IPS DF 4.7 (cell line): ENCODE data around the gene GADL1.

Source experiments
- DNase-seq: peaks from one replicate; pipeline ENCODE4 v3.0.0-alpha.2; 2013; ENCODE audit warnings: low spot score; ENCODE audit errors: extremely low read depth

GADL1 gene

DNA sequence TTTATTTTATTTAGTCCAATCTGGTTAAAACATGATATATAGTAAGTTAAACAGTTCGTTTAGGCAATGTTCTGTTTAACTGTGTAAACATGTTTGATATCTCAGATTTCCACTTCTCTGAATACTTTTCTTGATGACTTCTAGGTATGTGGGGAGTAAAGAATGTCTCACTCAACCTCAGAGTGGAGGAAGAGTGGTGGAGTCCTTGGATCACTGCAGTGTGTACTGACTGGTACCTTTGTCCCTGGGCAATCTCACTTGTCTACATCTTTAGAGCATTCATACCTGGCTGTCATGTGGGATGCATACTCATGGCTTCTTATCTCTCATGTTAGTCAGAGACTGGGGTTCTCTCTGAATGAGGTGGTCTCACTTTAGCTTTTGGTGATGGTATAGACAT, 15.6 kb downstream of the GADL1 start:
- DNase-seq: no peak

DNA sequence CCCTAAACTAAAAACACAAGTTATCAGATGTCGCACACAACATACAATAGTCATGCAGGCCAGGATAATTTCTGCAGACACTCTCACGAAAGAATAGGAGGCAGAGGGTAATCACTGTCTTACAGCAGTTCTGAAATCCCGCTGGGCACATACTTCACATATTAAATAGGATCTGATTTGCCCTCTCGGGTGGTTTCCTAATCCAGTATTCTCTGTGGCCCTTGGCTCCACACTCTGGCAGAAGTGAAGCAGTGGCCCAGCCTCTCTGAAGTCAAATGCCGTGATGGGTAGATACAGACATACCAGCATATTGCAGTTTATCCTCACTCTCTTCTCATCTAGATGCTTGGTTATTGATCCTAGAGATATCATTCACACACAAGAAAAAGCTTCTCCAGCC, 19.0 kb downstream of the GADL1 start:
- no peak for DNase-seq

DNA sequence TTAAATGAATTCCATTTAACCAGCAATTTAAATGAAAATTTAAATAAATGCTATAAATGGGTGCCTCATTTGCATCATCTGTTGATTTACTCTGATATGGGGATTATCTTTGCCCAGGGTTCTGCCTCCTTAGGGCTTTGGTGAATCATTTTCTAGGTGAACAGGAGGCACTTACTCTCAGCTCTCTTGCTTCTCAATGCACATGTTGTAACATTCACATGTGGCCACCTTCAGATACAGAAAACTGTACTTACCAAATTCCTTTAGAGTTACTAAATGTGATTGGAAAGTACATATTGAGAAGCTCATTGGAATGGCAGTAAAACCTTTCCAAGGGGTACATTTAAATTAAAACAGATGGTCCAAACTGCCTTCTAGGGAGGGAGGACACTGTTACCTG, 20.8 kb downstream of the GADL1 start:
- no peak for DNase-seq

DNA sequence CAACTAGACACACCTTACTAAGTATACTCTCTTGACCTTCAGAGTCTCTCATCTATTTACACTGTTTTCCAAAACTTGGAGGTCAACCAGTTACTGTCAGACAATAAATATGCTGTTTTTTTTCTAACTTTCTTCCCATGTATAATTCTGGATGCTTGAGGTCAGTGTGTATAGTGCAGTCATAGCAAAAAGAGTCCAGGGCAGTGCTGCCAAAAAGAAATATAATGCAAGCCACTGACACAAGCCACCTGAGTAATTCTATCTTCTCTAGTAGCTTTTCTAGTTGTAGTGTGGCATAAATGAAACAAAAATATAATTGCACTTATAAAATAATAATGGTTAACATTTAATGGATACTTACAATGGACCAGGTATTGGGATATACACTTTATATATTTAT, 21.6 kb downstream of the GADL1 start:
- no peak for DNase-seq

DNA sequence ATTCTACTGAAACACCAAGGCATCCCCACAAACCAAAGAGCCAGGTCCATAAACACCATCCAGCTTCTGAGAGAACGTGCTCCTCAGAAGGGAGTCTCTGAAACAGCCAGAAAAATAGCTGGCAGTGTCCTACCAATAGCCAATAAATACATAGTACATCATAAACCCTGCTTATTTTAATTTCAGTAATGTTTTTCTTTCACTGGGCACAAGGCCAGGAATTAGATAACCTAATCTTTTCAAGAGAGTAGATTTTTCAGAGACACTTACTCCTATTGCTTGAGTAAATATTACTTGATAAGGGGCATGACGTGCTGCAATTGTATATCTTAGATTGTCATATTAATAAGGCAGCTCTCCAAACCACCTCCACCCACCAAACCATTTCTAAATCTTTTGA, 22.7 kb downstream of the GADL1 start:
- DNase-seq: no peak

DNA sequence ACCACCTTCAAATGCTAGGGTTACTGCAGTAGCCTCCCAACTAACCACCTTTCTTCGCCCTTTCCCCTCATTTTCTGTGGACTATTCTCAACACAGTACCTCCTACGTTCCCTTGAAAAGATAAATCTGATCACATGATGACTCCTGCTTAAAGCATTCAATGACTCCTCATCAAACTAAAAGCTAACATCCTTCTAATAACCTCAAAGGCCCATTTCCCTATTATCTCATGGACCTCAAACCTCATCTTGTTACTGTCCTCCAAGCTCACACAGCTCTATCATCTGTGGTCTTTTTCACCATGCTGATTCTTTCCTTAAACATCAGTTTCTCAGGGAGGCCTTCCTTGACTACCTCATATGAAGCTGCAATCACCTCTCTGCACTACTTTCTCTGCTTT, 29.6 kb downstream of the GADL1 start:
- DNase-seq: no peak

DNA sequence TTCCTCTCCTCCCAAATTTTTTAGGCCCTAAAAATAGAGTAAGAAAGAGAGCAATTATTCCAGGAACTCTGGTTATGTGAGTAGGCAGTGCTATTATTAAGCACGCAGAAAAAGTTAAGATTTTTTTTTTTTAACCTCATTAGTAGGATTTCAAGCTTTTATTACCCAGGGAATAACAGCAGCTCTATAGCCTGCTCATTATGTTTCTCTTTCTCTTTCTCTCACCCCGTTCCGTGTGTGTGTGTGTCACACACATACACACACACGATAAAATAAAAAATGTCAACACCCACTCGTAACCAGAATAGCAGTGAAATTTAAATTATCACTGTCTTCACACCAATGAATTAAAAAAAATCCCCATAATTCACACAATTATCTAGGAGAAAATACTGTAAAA, 30.3 kb downstream of the GADL1 start:
- no peak for DNase-seq

DNA sequence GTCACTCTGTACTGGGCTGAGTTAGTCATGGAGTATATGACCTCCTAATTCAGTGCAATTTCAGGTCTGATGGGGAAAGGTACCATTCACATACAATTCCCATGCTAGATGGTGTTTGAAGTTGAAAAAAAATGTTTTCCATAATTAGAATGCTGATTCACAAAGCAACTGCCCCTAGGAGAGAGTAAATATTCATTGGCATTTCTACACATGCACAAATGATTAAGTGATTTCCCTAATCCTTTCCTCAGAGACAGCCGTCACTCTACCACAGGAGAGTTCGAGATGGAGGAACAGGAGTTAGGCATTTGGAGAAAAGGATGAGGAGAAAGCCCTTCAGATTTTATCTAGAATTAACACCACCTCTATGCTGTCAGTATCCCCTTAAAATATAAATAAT, 32.5 kb downstream of the GADL1 start:
- no peak for DNase-seq

DNA sequence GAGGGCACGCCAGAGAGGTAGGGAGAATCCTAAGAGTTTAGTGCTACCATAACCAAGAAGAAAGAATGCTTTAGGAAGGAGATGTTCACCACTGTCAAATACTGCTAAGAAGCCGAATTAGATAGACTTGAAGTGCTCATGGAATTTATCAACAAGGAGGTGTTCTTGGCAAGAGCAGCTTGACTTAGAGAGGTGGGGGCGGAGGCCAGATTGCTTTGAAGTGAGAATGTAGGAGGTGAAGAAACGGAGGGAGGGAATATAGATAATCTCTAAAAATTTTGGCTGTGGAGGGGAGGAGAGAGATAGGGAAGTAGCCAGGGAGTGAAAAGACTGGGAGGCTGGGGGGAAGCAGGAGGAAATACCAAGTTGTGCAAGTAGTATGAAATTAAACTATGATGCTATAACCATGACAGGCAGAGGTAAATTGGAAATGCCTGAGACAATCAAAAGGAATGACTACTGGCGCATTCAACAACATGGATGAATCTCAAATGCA, 35.5 kb downstream of the GADL1 start:
- DNase-seq: no peak

DNA sequence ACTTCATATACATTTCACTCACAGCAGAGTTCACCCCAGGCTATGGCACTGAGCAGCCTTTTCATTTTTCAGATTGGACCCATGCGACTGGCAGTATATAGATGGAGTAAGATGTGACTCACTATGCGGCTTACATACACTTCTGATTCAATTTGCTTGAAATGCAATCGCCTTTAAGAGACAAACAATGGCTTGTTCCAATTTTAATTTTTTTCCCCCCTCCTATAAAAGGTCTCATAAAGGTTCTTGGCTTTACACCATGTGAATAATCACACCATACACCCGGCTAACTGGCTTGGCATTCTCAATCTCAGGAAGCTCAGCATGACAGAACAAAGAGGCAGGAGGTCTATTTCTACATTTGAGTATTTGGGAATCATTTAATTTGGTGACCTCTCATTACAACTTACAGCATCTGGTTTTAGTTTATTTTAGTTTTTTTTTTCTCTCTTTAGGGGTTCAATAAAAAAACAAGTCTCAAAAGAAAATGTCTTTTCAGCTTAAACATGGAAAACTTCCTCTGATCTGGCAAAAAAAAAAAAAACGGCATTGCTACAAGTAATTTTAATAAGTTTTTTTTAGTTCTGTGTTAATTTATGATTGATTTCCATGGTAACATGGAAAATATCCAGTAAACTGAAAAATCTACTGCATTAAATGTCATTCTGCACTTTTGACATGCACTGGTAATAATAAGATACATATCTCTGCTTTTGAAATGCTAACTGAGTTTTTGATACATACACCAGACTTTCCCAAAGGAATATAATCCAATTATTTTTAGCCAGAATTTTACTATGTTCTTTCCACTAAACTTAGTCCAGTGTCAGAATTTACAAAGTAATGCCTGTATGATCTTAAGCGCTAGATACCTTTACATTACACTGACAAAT, 38.8 kb downstream of the GADL1 start:
- DNase-seq: no peak

DNA sequence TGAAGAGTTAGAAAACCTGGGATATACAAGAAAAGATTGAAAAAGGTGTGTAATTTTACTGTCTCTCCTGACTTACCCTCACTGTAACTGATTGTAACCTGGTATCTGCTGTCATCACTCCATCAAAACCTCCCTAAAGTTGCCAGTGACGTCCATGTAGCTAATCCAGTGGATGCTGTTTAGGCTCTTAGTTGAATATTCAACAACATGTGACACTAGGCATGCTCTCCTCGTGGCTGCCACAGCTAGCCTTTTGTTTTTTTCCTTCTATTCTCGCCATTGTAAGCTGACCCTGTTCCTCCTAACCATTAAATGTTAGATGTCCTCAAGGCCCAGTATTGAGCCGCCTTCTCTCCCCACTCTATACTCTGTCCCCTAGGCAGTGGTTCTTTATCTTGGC, 41.6 kb downstream of the GADL1 start:
- DNase-seq: no peak

DNA sequence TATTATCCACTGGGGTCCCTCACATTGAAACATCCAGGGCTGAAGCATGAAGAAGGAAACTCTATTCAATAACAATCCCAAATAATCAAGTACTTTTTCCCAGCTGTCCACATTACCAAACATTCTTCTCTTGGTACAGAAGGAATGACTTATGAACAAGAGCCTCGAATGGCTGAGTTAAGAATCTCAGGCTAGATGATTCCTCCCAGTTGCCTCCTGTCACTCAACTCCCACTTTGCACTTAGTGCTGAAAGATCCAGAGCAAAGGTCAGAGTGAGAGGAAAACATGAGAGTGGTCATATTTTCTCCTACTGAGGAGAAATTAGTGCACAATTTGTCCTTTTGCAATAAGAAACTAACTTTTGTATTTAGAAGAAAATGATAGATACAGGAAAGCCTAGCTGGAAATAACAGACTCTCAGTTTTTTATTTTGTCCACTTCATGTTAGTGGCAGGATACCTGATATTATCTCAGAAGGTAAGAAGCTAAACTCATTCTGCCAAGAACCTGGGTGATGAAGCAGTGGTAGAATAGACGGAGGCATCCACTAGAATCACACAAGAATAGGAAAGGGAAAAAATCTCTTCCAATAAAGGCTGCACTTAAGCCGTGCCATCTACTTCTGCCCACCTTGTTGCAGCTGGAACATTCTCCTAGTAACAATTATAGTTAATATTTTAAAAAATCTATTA, 46.2 kb downstream of the GADL1 start:
- DNase-seq: no peak

DNA sequence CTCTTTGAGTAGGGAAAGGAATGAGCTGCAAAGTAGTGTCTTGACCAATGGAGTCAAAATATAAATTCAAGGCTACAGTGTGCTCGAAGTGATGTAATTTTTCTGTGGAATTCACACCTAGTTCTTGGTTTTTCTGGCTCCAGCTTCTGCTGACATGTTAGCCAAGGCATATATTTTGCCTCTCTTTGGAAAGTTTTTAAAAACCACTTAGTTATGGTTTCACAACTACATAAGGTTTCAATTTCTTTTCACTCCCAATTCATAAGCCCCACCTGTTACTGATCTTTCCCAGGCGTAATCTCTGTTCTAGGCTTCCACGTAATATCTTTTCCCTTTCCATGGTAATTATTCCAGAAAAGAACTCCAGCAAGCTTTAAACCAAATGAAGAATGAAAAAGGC, 46.9 kb downstream of the GADL1 start:
- no peak for DNase-seq

DNA sequence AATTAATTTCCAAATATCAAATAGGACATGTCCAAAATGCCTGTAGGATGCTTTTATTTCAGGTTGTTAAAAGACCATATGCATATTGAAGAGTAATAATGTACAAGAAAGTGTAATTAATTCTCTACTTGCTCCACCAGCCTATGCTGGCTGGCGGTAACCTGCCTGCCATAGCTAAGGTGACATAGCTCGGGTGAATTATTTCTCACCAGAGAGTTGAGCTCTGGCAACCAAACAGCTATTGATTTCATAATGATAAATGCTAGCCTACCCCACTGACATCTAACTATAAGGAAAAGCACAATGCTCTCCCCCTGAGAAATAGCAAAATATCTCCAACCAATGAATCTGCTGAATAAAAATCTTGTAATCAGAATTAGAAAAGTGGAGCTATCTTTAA, 48.9 kb downstream of the GADL1 start:
- no peak for DNase-seq

DNA sequence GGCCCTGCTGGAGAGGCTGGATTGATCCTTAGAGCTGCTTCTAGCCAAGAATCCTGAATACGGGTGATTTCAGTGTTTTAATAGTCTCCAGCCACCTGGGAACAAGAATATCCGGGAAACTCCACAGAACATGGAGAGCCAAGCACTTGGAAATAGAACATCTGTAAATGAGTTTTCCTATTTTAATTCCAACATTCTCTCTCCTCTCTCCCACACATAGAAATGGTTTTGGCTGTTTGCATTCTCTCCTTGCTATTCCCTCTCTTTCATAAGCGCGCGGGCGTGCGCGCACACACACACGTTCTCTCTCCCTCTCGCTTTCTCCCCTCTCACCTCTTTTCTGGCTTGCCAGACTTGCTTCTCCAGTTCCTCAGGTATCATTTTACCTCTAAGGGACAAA, 50.6 kb downstream of the GADL1 start:
- no peak for DNase-seq

DNA sequence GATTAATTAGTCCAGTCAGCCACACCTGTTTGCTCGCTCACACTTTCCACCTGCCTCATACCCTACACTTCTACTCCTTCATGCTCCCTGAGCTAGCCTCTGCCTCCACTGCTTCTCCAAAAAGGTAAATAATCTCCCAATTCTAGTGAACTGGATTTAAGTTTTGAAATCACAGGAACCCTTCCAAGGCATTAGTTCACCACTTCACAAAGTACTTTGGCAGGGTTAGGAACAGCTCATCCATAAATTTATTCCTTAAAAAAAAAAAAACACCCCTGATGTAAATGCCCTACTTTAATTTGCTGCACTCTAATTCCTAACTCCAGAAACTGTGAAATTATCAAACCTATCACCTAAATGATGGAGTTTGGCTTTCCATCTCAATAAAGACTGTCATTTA, 58.3 kb downstream of the GADL1 start:
- DNase-seq: no peak

DNA sequence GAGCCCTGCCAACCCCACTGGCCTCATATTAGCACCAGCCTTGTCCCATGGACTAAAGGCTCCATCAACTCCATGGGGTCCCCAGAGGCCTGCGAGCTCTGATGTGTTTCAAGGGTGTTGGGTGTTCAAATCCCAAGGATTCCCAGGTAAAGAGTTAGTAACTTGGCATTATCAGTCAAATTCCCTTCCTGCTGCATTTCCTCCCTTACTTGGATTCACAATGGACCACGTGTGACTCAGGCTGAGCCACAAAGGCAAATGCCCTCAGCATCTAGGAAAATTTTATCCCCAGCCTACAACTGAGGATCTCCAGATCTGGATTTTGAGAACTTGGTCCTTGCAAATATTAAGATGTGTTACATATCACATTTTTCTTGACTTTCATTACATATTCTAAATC, 58.8 kb downstream of the GADL1 start:
- DNase-seq: no peak

DNA sequence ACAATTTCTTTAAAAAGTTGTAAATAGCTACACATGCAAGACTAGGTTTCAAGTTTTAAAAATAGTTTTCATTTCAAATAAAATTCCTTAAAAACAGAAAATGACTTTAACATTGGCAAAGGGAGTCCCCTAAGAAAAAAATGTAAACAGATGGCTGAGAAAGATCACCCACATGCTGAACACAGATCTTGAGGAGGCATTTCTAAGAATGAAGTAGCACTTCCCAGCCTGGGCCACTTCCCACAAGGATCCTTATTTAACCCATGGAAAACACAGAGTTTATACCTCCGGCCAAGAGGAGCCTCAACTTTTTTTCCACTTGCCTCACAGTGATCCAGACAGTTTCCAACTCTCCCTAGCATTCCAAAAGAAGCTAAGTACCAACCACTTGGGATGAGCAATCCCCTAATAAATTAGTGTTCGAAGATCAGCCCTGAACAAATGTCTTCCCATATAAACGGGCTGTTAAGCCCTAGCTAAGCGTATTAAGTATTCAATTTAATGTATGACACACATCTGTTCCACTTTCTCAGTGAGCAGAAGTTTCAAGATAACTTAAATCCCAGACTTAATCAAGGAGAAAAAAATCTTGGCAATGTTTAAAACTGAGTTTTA, 61.4 kb downstream of the GADL1 start:
- no peak for DNase-seq

DNA sequence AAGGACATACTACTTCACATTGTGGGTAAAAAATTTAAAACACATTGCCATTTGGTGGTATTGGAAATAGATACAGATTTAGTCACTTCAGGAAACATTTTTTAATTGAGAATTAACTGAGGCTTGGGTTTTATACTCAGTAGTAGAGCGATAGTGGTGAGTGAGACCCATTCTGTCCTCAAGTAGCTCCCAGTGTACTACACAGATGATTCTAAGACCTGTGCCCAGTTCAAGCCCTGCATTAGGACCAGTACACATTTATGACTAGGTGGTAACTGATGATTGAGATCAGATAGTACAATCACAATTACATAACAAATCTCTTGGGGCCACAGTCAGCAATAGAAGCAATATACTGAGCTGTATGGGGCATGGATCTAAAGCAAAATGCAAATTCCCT, 67.4 kb downstream of the GADL1 start:
- DNase-seq: no peak

DNA sequence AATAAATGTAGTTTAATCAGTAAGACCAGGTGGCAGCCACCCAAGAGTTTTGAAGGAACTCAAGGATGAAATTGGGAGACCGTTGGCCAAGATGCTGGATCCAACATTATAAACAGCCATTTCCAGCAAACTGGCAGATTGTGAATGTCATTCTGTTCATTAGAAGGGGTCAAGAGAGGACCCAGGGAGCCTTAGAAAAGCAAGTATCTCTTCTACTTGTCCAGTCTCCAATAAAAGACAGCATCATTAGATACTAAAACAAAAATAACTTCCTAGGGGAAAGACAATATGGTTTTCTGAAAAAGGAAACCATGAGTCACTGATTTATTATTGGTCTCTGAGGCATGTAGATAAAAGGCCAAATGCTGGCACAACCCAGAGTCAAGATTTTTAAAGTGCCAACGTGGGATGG, 67.9 kb downstream of the GADL1 start:
- DNase-seq: no peak

DNA sequence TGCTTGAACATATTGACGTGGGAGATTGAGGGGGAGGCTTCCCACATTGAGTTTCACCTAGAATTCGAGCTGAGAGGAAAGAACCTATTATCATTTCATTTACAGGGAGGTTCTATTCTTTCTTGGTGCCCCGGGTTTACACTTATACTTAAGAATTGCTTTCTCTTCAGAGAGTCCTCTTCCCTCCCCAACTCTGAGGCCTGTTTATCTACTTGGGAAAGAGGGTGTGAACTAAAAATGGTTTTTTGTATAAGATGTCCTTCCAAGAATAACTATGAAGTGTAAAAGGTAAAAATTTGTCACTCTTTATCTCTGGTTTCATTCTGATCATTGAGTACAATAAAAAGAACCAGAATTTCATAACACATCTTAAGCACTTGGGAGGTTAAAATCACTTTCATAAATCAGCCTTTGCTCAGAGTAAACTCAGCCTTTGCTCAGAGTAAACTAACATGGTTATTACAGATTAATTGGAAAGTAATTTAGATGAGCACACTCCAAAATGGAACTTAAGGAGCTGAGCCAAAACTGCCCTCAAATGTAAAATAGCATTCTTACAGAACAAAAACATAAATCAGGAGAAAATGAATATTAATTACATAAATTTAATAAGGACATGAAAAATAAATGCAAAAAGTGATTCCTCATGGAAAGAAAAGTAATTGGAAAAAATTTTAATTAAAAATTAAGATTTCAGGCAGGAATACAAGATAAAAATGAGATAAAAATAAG, 75.2 kb downstream of the GADL1 start:
- DNase-seq: no peak

DNA sequence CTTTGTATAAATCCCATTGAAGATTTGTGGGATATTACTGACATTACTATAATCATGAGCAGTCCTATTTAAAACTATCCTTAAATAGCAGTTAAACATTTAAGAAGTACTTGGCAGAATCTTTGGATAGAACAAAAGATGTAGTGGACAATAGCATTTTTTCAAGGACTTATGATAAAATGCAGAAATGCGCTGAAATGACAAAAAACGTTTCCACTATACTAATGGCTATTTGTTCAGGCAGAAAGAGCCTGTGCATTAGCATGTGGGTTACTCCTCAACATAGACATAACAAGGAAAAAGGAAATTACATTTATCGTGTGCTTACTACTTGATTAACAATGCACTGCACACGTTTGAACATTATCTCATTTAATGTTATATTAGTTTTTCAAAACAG, 80.7 kb downstream of the GADL1 start:
- DNase-seq: no peak
